ENCODE data around the gene KDF1. TPM values are rescaled to one million over a fixed set of nuclear protein-coding genes. Genes with fewer than 3 reads are reported as not detected.

KDF1 gene
- total and polyA plus RNA-seq, 2 of the 13 experiments (the other 11 are each of a cell fraction or from before 2014, with no cell fraction given), result 1.9 to 4.9 TPM

- no peak for TF ChIP-seq TFAP4 (IDR thresholded peaks at IDR 0.05; ENCODE audit: borderline replicate concordance, low read depth)
- TF ChIP-seq ZNF292 (CRISPR knock-in tag; IDR thresholded peaks at IDR 0.05; ENCODE audit: borderline replicate concordance, low read depth), result no peak
- no peak for TF ChIP-seq REL (CRISPR knock-in tag; conservative IDR thresholded peaks at IDR 0.05)
- TF ChIP-seq NR2C2 (CRISPR knock-in tag; IDR thresholded peaks at IDR 0.05; ENCODE audit: borderline replicate concordance), result no peak
- no peak for TF ChIP-seq ZNF367 (CRISPR knock-in tag; IDR thresholded peaks at IDR 0.05; ENCODE audit: borderline replicate concordance)
- no peak; the same call in 1 of the 2 replicates for TF ChIP-seq FOXO1 (CRISPR knock-in tag; IDR thresholded peaks at IDR 0.05)
- TF ChIP-seq GABPB1 (CRISPR knock-in tag; IDR thresholded peaks at IDR 0.05), result no peak; the same call in 1 of the 2 replicates
- TF ChIP-seq ATF7-NPFF (CRISPR knock-in tag; IDR thresholded peaks at IDR 0.05; ENCODE audit: low read depth), result 0 out of 2 replicates have a peak, but pooled peaks have one; percentile 9
- no peak for TF ChIP-seq DBP (CRISPR knock-in tag; IDR thresholded peaks at IDR 0.05; ENCODE audit: not compliant biosample characterization)
- TF ChIP-seq KAT2B (IDR thresholded peaks at IDR 0.05; ENCODE audit: borderline replicate concordance, low read depth, low read length), result no peak
- TF ChIP-seq, protein P1, sequence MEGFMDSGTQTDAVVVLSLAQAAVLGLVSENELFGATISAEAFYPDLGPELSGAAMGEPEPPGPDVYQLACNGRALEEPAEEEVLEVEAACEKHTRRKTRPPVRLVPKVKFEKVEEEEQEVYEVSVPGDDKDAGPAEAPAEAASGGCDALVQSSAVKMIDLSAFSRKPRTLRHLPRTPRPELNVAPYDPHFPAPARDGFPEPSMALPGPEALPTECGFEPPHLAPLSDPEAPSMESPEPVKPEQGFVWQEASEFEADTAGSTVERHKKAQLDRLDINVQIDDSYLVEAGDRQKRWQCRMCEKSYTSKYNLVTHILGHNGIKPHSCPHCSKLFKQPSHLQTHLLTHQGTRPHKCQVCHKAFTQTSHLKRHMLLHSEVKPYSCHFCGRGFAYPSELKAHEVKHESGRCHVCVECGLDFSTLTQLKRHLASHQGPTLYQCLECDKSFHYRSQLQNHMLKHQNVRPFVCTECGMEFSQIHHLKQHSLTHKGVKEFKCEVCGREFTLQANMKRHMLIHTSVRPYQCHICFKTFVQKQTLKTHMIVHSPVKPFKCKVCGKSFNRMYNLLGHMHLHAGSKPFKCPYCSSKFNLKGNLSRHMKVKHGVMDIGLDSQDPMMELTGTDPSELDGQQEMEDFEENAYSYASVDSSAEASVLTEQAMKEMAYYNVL (CRISPR knock-in tag; IDR thresholded peaks at IDR 0.05; ENCODE audit: borderline replicate concordance), result no peak
- TF ChIP-seq ZSCAN30 (CRISPR knock-in tag; IDR thresholded peaks at IDR 0.05), result no peak
- no peak for TF ChIP-seq POLR2A (IDR thresholded peaks at IDR 0.05; ENCODE audit: insufficient read depth in 1 of 2, low read depth in 2 of 2, low read length in 2 of 2)
- TF ChIP-seq NFYC (CRISPR knock-in tag; IDR thresholded peaks at IDR 0.05), result no peak
- no peak for TF ChIP-seq ZNF343 (CRISPR knock-in tag; IDR thresholded peaks at IDR 0.05)
- no peak for TF ChIP-seq ZNF75D (CRISPR knock-in tag; IDR thresholded peaks at IDR 0.05; ENCODE audit: borderline replicate concordance)
- no peak for TF ChIP-seq ZKSCAN8 (CRISPR knock-in tag; IDR thresholded peaks at IDR 0.05; ENCODE audit: borderline replicate concordance)
- no peak for TF ChIP-seq BCL3 (CRISPR knock-in tag; IDR thresholded peaks at IDR 0.05)
- TF ChIP-seq CAMTA2 (CRISPR knock-in tag; IDR thresholded peaks at IDR 0.05; ENCODE audit: borderline replicate concordance), result no peak
- TF ChIP-seq SRSF4 (IDR thresholded peaks at IDR 0.05; ENCODE audit: low read depth, low read length, poor library complexity, severe bottlenecking), result no peak
- no peak for TF ChIP-seq RNF2 (conservative IDR thresholded peaks at IDR 0.05; ENCODE audit: low read depth)
- no peak for TF ChIP-seq ZNF761 (CRISPR knock-in tag; conservative IDR thresholded peaks at IDR 0.05)
- no peak for TF ChIP-seq ZNF768 (CRISPR knock-in tag; IDR thresholded peaks at IDR 0.05)
- TF ChIP-seq HCFC1 (IDR thresholded peaks at IDR 0.05; ENCODE audit: low read depth, low read length), result no peak
These were observed 53.0 kb downstream of the KDF1 start (continued) for GRCh38 chr1:26907071-26907917.
